ENCODE results near the gene TMPRSS5. TPM values are rescaled to one million over a fixed set of nuclear protein-coding genes. Genes with fewer than 3 reads are reported as not detected.

TMPRSS5 gene
- total and polyA plus RNA-seq, 2 of the 8 experiments (the other 6 are each of a cell fraction or from before 2014, with no cell fraction given), result 0.54 to 0.78 TPM

DNA sequence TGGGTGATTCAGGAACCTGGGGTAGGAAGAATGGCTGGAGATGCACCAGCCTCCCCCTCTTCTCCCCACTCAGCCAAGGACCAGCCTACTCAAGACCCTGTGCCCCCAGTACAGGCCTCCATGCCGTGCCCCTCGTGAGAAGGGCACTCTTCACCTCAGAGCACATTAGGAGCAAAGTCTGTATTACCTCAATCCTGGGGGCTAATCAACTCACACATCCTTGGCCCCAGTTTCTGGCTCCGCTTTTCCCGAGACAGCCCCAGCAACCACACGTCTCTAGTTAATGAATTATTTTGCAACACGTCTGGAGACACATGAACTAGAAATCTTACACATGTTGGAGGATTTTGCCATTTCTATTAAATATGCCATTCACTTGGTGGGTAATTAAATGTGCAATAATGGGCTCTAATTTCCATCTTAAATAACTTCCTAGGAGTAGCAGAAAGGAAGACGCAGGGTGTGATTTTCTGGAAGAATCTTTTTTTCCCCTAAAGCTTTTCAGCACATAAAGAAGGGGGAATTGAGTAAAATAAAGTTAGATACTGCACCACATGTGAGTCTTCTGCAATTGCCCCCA lies 63.0 kb downstream of the TMPRSS5 start (continued):
- TF ChIP-seq RAD21 (IDR thresholded peaks at IDR 0.05 in 1 of 2, conservative IDR thresholded peaks at IDR 0.05 in 1 of 2; ENCODE audit: low read depth in 2 of 2, low read length in 2 of 2) (no peak), TAF7 (optimal IDR thresholded peaks at IDR 0.05; ENCODE audit: borderline replicate concordance, low read depth, low read length) (no peak), JUN (IDR thresholded peaks at IDR 0.05; ENCODE audit: low read depth, low read length) (no peak), RXRA (IDR thresholded peaks at IDR 0.05; ENCODE audit: insufficient read depth, low read depth, low read length) (no peak), CHD1 (IDR thresholded peaks at IDR 0.05; ENCODE audit: low read depth, low read length) (no peak)
